Esophagus squamous epithelium (tissue), 4 donors: ENCODE measurements around the gene CNRIP1.

Source experiments
- CTCF ChIP-seq, 6 experiments: fragments of 450-650 bp in 4 of 6; fragments of 200-600 bp in 2 of 6; sonication (generic) in 2 of 6; IDR thresholded peaks; one replicate each; pipeline ENCODE4 v1.5.1; 2016 to 2019; ENCODE audit warnings: antibody characterized with exemption in 6 of 6, mild to moderate bottlenecking in 4 of 6, moderate library complexity in 4 of 6
- POLR2A ChIP-seq, 4 donors: fragments of 450-650 bp; IDR thresholded peaks; one replicate each; pipeline ENCODE4 v1.6.1; 2017; ENCODE audit warnings: antibody characterized with exemption in 4 of 4, mild to moderate bottlenecking in 4 of 4, moderate library complexity in 3 of 4

GRCh38 chr2:68317971-68318913 is 1.5 kb downstream of the CNRIP1 start:
- TF ChIP-seq CTCF (IDR thresholded peaks at IDR 0.05) (no peak), POLR2A (IDR thresholded peaks at IDR 0.05) (no peak)
